Measurements from ENCODE around the gene PCDHAC1.
"Not testable (repeated sequence)": the region's sequence is repeated elsewhere in the genome, so short reads cannot be mapped to it uniquely, and the experiment has no call there.

Gene PCDHAC1, protein sequence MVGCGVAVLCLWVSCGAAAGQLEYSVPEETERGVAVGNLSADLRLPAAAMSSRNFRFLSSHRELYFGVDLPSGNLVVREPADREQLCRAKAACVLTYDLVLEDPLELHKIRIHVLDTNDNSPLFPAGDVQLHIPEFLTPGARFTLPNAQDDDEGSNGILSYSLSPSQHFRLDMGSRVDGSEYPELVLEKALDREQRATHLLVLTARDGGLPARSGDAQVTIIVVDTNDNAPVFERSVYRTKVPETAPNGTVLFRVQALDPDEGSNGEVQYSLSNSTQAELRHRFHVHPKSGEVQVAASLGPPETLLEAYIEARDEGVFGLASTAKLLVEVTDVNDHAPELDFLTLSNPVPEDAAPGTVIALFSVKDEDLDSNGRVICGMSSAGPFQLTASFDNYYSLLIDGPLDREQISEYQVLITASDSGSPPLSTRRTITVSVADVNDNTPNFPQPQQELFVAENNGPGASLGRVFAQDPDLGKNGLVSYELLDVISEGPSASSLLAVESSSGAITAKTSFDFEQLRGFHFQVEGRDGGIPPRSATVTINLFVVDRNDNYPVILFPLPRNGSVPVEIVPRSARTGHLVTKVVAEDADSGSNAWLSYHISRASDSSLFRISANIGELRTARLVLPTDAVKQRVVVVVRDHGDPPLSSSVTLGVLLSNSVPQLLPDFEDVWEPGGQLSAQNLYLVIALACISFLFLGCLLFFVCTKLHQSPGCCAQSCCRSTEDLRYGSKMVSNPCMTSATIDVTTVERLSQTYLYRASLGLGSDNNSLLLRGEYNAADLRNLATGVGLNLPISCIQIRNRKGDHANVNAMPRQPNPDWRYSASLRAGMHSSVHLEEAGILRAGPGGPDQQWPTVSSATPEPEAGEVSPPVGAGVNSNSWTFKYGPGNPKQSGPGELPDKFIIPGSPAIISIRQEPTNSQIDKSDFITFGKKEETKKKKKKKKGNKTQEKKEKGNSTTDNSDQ

DNA sequence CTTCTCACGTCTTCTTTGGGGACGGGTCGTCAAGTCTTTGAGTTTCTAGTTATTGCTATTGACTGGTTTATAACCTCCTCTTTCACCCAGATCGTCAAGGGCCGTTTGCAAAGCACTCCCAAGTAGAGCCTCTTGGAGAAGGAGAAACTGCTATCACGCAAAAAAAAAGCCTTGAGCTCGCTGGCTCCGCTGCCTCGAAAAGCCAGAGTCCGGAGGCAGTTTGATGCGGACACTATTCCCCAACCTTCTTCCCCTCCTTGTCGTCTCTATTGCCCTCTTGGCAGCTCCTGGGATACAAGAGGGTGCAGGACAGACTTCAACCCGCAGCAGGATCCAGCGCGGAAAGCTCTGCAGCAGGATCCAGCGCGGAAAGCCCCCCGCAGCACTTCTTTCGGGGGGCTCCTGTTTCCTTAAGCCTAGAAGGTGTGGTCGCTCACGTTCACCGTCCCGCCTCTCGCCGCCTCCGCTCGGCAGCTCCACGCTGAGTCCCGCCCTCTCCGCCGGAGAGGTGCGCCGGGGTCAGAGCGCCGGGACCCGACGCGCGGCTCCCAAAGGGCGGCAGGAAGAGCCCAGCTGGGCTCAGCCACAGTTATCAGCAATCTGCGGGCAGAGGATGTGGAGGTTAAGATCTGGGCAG is at the start of gene PCDHAC1:
Gene PCDHAC1, plus strand, starts transcription at position 494 of the 637 bp plus-strand sequence. CDS start 594 bp downstream, outside the sequence.
- DNase-seq: peak; percentile 33

GRCh38 chr5:140876541-140877261 is 49.4 kb upstream of the PCDHAC1 start:
- not testable (repeated sequence) for DNase-seq

DNA sequence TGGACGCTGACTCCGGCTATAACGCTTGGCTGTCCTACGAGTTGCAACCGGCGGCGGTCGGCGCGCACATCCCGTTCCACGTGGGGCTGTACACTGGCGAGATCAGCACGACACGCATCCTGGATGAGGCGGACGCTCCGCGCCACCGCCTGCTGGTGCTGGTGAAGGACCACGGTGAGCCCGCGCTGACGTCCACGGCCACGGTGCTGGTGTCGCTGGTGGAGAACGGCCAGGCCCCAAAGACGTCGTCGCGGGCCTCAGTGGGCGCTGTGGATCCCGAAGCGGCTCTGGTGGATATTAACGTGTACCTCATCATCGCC is 48.9 kb upstream of the PCDHAC1 start:
- DNase-seq: no peak

DNA sequence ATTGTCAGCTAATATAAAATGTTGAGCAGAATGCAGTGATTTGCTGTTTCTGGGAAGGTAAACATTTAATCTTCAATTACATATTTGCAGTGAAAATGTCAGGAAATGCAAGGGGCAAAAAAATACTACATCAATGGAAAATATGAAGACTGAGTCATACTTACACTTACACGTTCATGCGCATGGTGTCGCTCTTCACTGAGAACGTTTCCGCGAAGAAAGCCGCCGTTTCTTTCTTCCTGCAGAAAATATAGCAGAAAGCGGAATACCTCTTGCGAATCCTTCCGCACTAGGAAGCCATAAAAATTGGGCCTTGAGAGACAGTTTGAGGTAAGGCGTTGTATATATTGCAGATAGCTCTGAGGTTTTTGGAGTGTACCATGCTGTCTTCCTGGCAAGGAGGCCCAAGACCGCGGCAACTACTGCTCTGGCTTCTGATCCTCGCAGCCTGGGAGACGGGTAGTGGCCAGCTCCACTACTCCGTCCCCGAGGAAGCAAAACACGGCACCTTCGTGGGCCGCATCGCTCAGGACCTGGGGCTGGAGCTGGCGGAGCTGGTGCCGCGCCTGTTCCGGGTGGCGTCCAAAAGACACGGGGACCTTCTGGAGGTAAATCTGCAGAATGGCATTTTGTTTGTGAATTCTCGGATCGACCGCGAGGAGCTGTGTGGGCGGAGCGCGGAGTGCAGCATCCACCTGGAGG is 44.1 kb upstream of the PCDHAC1 start, which contains the start of gene PCDHA13:
Gene PCDHA13, plus strand, starts transcription at position 236 of the 702 bp plus-strand sequence. Its CDS starts 145 bp downstream, at position 381.
- no peak for DNase-seq

- no peak for DNase-seq
These were observed 43.6 kb upstream of the PCDHAC1 start for GRCh38 chr5:140882591-140882899.

DNA sequence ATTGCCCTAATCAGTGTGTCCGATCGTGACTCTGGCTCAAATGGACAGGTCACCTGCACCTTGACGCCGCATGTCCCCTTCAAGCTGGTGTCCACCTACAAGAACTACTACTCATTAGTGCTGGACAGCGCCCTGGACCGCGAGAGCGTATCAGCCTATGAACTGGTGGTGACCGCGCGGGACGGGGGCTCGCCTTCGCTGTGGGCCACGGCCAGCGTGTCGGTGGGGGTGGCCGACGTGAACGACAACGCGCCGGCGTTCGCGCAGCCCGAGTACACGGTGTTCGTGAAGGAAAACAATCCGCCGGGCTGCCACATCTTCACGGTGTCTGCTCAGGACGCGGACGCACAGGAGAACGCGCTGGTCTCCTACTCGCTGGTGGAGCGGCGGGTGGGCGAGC is 42.7 kb upstream of the PCDHAC1 start:
- no peak for DNase-seq

- DNase-seq: no peak
These were observed 42.0 kb upstream of the PCDHAC1 start for GRCh38 chr5:140883927-140884697.

DNA sequence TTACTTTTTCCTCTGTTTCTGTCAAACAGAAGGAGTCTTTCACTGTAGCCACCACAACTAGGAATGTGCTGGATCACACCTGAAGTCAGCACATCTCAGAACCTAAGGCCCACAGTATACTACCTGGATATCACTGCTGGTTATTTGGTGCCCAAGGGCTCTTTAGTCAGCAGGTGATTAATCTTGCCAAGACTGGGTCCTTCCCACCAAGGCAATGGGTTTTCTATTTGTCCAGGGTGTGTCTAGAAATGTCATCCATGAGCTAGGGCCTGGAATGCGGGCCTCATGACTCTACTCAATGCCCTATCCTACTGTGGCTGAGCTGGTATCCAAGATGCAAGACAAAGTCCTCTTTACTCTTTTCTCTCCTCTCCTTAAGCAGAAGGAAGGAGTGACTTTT is 9.8 kb upstream of the PCDHAC1 start:
- no peak for DNase-seq

- DNase-seq: no peak
These were observed 2.5 kb upstream of the PCDHAC1 start for GRCh38 chr5:140923601-140924000.

DNA sequence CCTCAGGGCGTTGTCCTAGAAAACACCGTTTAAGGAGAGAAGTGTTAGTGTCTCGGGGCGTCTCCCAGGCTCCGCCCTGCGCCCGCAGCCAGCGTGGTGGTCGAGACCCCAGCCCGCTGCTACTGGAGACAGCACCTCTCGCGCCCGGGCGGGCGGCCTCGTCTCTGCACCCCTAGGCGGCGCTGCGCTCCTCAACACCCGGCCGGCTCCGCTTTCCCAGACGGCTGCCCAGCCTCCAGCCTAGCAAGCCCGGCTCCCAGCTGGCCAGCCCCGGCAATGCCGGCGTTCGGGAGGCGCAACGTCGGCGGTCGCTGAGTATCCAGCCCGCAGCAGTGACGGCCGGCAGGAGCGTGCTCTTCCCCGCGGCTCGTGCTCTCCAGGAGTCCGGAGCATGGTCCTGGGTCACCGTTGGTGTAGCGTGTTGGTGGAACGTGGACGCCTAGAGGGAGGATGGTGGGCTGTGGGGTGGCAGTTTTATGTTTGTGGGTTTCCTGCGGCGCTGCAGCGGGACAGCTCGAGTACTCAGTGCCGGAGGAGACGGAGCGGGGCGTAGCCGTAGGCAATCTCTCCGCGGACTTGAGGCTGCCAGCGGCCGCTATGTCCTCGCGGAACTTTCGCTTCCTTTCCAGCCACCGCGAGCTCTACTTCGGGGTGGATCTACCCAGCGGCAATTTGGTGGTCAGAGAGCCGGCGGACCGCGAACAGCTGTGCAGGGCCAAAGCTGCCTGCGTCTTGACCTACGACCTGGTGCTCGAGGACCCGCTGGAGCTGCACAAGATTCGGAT is 536 bp downstream of the PCDHAC1 start:
- peak; percentile 68 for DNase-seq

- DNase-seq: no peak
These were observed 1.1 kb downstream of the PCDHAC1 start for GRCh38 chr5:140927228-140927573.

GRCh38 chr5:140934964-140935606 is 9.0 kb downstream of the PCDHAC1 start:
- no peak for DNase-seq

DNA sequence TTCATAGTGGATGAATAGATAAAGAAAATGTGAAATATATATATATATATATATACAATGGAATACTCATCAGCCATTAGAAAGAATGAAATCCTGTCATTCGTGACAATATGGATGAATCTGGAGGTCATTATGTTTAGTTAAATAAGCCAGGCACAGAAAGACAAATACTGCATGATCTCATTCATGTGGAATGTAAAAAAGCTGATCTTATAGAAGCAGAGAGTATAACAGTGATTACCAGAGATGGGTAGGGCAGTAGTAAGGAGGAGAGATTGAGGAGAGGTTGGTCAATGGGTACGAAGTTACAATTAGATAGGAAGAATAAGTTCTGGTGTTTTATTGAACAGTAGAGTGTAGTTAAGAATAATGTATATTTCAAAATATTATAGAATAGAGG is 20.5 kb downstream of the PCDHAC1 start:
- no peak for DNase-seq

GRCh38 chr5:140951636-140952035 is 25.5 kb downstream of the PCDHAC1 start:
- no peak for DNase-seq

DNA sequence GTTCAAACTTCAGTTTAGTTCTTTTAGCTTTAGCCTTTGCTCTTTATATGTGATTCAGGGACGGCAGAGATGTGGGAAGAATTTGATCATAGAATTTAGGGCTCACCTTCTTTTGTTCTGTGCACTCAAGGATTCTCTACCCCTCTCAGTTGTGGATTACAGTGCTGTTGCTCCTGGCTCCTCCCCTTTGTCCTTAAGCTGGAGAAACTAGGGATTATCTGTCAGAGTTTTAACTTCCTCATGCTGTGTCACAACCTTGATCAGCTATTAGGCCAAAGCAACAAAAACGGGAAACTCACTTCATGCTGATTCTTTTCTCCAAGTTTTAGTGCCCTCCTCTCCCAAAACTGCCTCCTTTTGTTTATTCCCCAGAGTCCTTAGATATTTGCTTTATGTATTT is 27.1 kb downstream of the PCDHAC1 start:
- DNase-seq: no peak

DNA sequence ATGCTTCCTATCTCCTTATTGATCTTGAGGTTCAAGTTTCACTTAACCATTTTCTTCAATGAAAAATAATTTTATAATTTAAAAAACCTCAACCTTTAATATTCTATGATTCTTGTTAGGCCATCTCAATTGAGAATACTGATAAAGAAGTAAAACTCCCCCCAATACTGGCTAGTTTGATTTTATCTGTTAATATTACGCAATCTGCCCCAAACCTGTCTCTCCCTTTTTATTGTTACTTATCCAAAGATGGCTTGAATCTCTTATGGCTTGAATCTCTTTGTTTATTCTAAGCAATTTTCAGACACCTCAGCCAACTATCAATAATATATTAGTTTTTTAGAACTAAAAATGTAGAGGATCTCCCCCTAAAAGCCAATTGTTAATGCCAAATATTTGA is 36.1 kb downstream of the PCDHAC1 start:
- DNase-seq: no peak

DNA sequence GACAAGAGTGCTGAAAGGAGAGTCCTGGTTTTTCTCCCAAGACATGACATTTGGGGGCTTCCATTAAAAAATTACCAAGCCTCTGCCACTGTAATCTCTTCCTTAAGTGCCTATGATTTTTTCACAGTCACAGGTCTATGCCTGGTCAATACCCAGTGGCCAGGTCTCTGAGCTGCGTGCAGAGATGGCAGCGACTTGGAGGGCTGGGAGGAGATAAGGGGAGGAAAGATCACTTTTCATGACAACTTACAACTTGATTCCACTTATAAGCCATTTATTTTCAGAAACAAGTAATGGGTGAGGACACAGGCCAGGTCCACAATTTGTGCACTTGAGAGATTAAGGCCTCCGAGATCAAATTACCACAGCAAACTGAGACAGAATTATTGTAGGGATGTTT is 38.3 kb downstream of the PCDHAC1 start:
- no peak for DNase-seq

GRCh38 chr5:140965905-140966292 is 39.8 kb downstream of the PCDHAC1 start:
- DNase-seq: no peak

GRCh38 chr5:140966293-140967225 is 40.5 kb downstream of the PCDHAC1 start, which contains the start of gene PCDHAC2:
Gene PCDHAC2 (plus strand): TSS chr5:140966476. CDS start chr5:140966767, 291 bp downstream.
- peak; percentile 44 for DNase-seq

Data from DMS153 (cell line).